GM19452 (cell line): ENCODE results near the gene DENND1B.

Experiments
- ATAC-seq: cut with Tn5 transposase; IDR thresholded peaks from one replicate; pipeline ENCODE4 v1.9.1; 2021; ENCODE audit not compliant: unreplicated experiment

Gene DENND1B

DNA sequence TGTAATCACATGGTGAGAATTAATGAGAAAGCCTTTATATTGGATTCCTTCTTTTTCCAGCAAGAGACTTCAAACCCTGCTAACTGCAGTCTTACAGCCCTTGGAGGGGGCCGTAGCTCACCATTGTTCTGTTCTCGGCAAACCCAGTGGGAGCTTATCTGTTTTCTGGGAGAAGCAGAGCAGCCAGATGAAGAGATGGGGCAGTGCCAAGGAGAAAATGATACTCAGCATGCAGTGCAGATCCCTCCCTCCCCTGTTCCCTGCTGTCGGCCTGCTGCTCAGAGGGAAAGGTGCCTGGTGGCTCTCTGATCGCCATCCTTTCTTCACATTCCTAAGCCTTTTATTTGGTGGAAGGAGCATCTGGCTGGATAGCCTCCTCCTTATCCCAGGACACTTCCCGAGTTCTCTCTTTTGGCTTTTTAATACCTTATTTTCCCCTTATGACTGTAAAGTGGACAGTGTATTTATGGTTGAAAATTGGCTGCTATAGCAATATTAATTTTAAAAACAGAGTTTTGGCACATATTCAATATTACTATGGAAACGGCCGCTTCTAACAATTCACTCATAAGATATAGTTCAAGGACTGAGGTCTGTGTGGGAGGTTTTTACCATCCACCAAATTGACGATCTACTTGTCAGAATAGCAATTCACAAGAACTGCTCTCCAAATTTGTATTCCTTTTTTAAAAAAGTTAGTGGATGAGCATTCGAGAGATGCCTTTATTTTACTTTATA is 303.9 kb downstream of the DENND1B start:
- no peak for ATAC-seq

DNA sequence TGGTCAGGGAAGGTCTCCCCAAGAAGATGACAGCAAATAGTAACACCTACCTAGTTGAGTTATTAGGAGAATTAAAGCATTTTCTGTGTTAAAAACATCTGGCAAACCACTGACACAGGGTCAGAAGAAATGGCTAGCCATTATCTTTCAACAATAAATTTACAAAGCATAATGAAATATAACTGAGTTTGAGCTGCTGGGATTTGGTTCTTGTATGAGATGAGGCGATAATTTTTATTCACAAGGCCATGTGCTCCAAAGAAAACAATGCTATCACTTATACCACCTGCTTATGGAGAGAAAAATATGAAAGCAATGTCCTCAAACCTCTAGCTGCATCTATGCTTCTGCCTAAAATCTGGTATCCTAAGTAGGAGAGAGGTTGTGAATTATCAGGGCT is 304.9 kb downstream of the DENND1B start:
- no peak for ATAC-seq

DNA sequence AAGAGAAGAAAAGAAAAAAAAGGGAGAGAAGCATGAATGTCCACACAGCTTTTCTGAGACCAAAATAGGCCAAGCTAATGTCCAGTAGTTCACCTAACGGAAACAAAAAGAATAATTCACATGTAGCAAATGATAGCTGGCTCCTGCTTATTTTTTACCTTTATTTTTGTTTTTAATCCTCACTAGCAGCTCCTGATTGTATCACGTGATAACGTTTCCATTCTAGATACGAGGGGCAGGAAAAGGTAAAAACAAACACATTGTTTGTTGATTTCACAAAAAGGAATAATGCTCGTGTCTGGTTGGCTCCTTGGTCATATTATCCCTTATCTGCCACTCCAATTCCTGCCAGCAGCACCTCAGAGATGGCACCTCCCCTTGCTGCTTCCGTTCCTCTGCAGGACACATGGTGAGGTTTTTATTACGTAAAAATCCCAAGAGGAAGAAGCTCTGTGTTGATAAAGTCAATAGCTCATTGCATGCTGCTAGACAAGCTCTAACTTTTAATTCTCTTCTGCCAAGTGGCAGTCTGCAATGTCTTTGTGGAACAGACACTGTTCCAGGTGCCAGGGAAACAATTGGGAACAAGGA is 305.6 kb downstream of the DENND1B start:
- ATAC-seq, result no peak

DNA sequence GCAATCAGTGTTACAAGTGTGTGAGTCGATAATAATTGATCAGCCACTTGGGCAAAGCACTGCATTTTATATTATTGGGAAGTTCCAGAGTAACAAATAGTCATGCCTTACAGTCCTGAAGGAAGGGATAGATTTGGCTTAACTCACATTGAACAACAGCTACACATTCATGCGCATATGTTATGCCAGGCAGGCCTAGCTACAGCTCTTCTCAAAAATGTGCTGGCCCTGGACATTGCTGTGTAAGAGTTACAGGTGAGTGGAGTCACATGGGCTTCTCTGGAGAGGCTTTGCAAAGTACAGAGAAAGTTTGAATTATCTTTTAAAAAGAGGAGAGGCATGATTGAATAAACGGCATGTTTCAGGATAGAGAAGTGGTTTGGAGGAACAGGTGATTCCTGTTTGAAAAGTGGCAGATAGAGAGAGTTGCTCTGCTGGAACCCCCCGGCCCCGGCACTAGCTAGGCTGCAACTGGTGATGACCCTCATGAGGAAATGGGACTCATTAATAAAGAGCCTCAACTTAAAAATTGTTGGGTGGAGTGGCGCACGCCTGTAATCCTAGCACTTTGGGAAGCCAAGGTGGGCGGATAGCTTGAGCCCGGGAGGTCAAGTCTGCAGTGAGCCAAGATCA is 306.6 kb downstream of the DENND1B start:
- ATAC-seq, result no peak

DNA sequence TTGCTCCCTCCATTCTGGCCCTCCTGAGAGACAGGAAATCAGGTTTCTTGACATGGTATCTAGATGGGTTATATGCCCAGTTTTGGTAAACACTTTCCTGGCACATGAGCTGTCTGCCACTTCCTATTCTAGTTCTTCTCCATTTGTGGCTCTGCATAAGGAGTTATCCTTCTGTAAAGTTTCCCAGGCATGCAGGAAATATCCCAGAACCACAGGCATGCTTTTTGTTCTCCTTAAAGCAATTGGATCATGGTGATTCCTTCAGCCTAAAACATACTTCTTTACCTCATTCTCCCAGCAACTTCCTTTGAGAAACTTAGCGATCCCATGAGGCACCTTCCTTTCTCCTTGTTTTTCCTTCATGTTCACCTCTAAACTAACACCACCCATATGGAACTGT is 307.4 kb downstream of the DENND1B start:
- ATAC-seq, result no peak

DNA sequence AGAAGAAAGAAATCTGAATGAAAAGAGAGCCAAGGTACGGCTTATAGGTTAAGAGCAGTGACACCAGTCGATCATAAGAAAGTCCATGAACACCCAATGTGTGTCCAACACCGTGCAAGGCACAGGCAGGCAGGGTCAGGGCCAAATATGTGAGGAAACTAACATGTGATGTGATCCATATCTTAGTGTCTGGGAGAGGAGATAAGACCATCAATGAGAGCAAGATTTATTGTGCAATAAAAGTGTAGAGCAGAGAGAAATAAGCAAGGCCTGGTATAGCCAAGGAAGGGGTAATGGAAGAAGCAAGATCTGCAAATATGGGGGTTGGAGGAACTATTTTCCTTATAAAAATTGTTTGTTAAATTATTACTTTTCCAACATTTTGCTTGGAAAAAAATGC is 308.5 kb downstream of the DENND1B start:
- no peak for ATAC-seq

DNA sequence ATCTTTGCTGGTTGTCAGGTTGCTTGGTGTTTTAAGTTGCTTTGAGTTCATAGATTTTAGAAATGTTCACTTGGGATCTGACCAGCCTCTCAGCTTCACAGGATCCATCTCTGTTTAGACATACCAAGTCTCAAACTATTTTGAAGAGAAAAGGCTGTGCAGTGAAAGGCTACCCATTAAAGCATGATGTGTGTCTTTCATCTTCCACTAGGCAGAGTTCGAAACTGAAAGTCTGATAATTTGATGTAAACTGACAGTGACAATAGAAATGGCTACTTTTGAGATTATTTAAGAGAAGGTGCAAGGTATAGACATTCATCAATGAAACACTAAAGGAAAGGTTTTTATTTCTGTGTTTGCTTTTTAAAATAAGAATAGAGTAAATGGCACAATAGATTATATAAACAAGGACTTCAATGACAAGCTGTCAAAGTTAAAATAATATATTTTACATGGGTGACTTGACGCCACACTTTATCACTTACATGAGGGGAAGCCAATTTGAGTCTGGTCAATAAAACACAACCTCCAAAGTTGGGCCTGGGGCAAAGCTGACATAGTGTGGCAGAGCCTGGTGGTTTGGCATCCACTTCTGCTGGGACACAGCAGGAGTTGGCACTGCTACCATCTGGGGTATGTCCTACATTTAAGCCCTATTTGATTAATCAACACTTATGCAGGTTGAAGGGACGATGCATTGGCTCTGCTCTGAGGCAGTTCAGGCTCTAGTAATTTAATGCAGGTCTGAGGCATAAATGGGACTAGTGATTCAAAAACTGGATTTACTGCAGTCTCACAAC is 309.6 kb downstream of the DENND1B start:
- no peak for ATAC-seq

DNA sequence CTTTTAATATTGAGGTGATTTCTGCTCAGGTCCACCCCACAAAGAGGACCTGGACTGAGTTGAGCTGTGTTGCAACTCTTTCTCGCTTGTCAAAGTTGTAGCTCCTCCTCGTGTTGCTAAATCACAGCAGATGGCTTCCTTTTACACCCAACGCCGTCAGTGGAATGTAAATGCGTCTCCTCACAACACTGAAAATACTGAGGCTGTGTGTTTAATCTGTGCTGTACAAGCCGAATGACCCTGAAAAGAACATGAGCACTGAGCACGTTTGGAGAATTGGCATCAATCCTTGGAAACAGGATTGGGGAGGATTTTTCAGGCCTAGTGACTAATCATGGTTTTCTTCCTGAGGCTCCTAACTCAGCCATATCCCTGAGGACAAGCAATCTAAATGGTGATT is 311.2 kb downstream of the DENND1B start:
- ATAC-seq, result no peak

DNA sequence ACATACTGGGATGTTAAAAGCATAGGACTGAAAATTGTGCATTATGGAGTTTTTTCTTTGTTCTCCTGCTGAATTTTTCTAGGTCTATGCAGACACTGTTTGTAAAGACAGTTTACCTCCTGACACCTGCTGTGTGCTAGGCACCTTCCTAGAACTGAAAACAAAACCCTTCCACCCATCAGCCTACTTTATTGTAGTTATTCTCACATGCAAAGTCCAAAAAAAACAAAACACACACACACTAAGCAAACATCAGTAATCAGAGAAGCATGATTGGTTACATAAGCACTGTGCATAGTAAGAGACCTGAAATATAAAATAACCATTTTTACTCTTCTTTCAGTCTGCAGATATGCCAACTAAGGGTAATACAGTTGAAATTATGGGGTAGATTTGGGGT is 312.1 kb downstream of the DENND1B start:
- ATAC-seq, result no peak

DNA sequence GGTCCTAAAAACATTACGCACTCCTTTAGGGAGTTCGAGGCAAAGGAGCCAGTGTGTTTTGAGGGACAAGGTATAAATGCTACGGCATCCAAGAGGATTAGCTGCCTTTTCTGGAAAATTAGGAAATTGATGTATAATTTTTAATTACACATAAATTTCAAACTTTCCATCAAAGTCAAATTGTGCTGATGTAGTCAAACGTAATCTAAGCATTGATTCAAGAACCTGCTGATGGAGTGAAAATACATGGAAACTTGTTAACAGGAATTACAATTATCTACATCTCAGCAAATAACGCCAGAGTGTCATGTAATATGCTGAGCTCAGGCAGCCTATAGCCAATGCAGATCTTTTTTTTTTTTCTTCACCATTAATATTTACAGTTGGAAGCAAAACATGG is 312.7 kb downstream of the DENND1B start:
- no peak for ATAC-seq
